NCI-H2196 treated with DMSO at 0.1 percent for 48 hours (cell line): Measurements from ENCODE around the gene MAPK14.
"Not testable (repeated sequence)": the region's sequence is repeated elsewhere in the genome, so short reads cannot be mapped to it uniquely, and the experiment has no call there.

Experiments
- DNase-seq: peaks from one replicate; lab custom pipeline; 2025; ENCODE audit not compliant: unreplicated experiment; lab: John Stamatoyannopoulos, UW

MAPK14 gene

DNA sequence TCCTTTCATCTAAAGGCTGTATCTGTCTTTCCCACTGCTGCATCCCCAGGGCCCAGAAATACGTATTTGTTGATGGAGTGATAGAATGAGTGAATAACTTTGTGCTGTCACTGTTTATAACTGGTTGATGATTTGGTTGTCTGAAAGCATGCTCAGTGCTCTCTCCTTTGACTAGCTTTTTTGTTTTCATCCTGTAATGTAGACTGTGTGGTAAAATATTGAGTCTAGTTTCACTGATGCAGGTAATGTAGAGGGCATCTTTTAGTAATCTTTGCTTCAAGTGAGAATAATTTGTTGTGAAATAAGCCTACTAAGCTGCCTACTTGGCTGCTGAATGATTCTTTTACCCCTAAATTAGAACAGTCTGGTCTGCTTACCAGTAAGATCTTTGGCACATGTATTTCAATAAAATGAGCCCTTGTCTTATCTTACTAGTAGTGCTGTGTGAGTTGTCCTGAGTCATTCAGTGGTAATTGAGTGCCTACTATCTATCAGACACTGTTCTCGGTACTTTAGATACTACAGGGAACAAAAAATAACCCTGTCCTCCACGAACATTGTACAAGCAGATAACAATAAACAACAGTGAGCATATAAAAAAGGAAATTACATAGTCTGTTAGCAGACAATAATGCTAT, 39.9 kb downstream of the MAPK14 start:
- DNase-seq = no peak

DNA sequence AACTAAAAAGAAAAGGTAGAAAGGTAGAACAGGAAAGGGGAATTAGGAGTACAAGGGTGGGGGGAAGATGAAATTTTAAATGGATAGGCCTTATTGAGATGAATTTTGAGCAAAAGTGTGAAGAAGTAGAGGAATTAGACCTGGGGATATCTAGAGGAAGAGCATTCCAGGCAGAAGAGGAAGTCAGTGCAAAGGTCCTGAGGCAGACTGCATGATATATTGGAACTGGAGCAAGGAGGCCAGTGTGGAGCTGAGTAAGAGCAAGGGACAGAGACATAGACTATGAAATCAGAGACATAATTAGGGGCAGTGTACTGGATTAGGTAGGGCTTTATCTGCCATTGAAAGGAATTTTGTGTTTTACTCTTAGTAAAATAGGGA, 40.4 kb downstream of the MAPK14 start:
- no peak for DNase-seq

DNA sequence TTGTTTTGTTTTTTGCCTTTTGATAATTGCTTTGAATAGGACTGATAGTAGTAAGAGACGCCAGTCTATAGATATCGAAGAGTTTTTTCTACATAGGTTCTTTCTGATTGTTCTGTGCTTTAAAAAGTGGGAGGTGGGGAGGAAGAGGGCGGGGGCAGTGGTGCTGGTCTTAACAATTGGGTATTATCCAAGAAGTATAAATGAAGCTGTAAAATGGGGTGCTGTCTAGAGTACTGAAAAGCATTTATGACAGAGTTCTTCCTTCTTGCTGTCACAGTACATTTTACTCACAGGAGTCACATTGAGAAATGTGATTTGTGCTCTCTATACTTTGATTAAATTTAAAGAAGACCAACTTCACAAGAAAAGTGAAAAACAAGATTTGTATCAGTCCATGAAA, 41.0 kb downstream of the MAPK14 start:
- DNase-seq = no peak

DNA sequence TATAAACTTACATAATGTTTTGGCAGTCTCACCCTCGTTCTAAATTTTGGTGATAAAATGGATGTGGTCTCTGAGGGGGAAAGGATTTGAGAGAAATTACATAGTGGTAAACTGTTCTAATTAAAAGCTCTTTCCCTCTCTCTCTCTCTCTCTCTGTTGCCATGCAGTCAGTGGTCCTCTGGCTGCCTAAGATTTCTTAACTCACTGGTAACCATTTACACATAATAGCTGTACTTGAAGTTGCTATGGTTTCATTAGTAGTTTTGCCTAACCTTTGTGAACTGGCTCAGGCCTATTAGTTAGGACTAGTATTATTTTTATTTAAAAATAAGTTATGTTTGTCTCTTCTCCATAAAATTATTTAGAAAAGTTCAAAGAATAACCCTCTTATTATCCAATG, 42.0 kb downstream of the MAPK14 start:
- no peak for DNase-seq

- no peak for DNase-seq
Observed at GRCh38 chr6:36070252-36070651, 42.6 kb downstream of the MAPK14 start.

- DNase-seq = no peak
Observed at GRCh38 chr6:36071281-36071680, 43.7 kb downstream of the MAPK14 start.

GRCh38 chr6:36071714-36072113, 44.1 kb downstream of the MAPK14 start:
- DNase-seq = no peak

- no peak for DNase-seq
Observed at GRCh38 chr6:36072681-36073080, 45.1 kb downstream of the MAPK14 start.

DNA sequence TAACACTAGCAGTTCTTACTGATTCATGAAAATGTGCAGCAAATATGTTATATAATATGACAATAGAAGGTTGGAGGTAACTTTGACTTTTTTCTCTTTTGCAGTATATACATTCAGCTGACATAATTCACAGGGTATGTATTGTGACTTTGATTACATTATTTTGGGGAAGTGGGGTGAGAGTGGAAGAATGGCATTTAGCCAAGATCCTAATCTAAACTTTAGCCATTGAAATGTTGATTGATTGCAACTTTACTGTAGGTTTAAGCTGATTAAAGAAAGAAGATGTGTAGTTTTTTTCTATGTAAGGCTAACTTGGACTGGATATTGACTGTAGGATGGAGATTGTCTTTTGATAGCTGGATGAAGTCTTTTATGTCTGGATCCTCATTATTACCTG, 46.0 kb downstream of the MAPK14 start:
- DNase-seq = no peak

GRCh38 chr6:36075656-36076055, 48.0 kb downstream of the MAPK14 start:
- no peak for DNase-seq

DNA sequence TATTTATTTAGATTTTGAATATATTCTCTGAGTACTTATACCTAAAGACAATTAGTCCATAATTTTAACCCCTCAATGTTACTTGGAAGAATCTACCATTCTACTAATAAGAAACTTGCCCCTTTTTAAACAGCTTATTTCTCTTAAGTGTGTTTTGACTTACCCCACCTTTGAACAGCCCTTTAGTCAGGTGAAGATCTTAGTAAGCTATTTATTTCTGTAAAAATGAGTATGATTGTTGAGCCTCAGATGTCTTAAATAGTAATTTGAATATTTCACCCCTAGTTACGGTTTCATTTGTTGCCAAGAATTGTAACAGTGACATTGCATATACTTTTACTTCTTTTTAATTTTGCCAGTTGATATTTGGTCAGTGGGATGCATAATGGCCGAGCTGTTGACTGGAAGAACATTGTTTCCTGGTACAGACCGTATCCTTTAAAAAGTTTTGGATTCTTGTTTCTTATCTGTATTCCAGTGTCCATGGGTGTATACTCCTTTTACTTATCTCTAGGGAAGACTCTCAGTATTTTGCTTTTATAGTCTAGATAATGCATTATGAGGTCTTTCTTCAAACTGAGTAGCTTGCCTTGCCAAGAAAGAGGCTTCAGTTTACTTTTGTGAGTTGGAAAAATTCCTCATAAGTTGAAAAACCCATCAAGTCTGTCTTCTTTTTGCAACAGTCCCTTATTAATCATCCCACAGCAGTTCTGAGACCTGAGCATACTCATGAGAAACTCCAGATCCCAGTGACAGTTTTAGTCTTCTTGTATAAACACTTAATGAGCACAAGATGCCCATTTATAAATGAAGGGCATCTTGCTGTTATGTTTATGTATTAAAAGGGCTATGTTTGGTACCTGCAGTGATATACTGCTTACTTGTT, 48.8 kb downstream of the MAPK14 start:
- no peak for DNase-seq

- DNase-seq = no peak
Observed at GRCh38 chr6:36078159-36078558, 50.6 kb downstream of the MAPK14 start.

DNA sequence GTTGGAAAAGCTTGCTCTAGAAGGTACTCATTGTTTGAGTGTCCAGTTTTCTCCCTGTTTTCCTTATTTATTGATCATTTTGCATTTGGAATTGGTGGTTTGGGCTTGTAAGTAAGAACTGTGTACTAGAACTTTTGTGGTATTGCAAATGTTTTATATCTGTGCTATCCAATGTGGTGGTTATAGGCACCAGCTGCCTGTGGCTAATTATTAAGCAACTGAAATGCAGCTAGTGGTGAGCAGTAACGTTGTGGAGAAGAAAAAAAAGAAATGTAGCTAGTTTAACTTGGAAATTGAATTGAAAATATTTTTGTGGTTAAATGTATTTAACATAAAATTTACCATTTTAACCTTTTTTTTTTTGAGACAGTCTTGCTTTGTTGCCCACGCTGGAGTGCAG, 52.0 kb downstream of the MAPK14 start:
- DNase-seq = no peak

DNA sequence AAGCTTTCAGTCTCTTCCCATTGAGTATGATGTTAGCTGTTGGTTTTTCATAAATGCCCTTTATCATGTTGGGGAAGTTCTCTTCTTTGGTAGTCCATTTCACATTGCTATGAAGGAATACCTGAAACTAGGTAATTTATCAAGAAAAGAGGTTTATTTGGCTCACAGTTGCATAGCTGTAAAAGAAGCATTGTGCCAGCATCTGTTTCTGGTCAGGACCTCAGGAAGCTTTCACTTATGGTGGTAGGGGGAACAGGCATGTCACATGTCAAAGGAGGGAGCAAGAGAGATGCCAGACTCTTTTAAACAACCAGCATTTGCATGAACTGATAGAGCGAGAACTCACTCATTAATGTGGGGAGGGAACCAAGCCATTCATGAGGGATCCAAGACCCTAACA, 54.7 kb downstream of the MAPK14 start:
- no peak for DNase-seq

- DNase-seq = no peak
Observed at GRCh38 chr6:36083446-36083845, 55.8 kb downstream of the MAPK14 start.

- DNase-seq = not testable (repeated sequence)
Observed at GRCh38 chr6:36088204-36088603, 60.6 kb downstream of the MAPK14 start.

GRCh38 chr6:36089048-36089447, 61.4 kb downstream of the MAPK14 start:
- DNase-seq = no peak

GRCh38 chr6:36094238-36094637, 66.6 kb downstream of the MAPK14 start:
- DNase-seq = no peak

- DNase-seq = peak; percentile 47
Observed at GRCh38 chr6:36094753-36095496, 67.3 kb downstream of the MAPK14 start.

- DNase-seq = no peak
Observed at GRCh38 chr6:36095497-36096391, 68.1 kb downstream of the MAPK14 start.
